Neural cell (in vitro differentiated cells): ENCODE measurements around the gene SOS1.
A peak's percentile ranks its signal among the peaks of the same experiment; 100 is the strongest.

Source experiments
- EP300 ChIP-seq: fragments of 450-650 bp; conservative IDR thresholded peaks from 2 replicates; pipeline ENCODE4 v1.6.1; 2014; ENCODE audit warnings: antibody characterized with exemption, mild to moderate bottlenecking, moderate library complexity; ENCODE audit not compliant: poor library complexity, severe bottlenecking
- EZH2 ChIP-seq: fragments of 200-600, 300-800 bp; shearing (Covaris generic), sonication (generic); IDR thresholded peaks from 2 replicates; pipeline ENCODE4 v1.6.1; 2014; ENCODE audit warnings: antibody characterized with exemption, low read length, borderline replicate concordance, mild to moderate bottlenecking; ENCODE audit not compliant: insufficient read depth, poor library complexity, severe bottlenecking
- MXI1 ChIP-seq: fragments of 450-650 bp; conservative IDR thresholded peaks from 2 replicates; pipeline ENCODE4 v1.6.1; 2014; ENCODE audit warnings: antibody characterized with exemption, mild to moderate bottlenecking; ENCODE audit not compliant: poor library complexity, severe bottlenecking
- POLR2AphosphoS5 ChIP-seq: IDR thresholded peaks from 2 replicates; pipeline ENCODE4 v1.6.1; 2012
- RAD21 ChIP-seq: fragments of 450-650 bp; conservative IDR thresholded peaks from 2 replicates; pipeline ENCODE4 v1.6.1; 2014; ENCODE audit warnings: antibody characterized with exemption, mild to moderate bottlenecking, moderate library complexity
- SMC3 ChIP-seq: fragments of 450-650 bp; conservative IDR thresholded peaks from 2 replicates; pipeline ENCODE4 v1.6.1; 2014; ENCODE audit warnings: antibody characterized with exemption, mild to moderate bottlenecking, moderate library complexity; ENCODE audit not compliant: poor library complexity
- TAF1 ChIP-seq: IDR thresholded peaks from 2 replicates; pipeline ENCODE4 v1.6.1; 2012; ENCODE audit warnings: low read depth
- TF ChIP-seq, protein P1 (sequence below): fragments of 450-650 bp; IDR thresholded peaks from 2 replicates; pipeline ENCODE4 v1.5.1; 2014; ENCODE audit warnings: antibody characterized with exemption, mild to moderate bottlenecking, moderate library complexity; ENCODE audit not compliant: poor library complexity, severe bottlenecking
- TF ChIP-seq, protein P2 (sequence below): IDR thresholded peaks from 2 replicates; pipeline ENCODE4 v1.6.1; 2012; ENCODE audit warnings: borderline replicate concordance

DNA sequence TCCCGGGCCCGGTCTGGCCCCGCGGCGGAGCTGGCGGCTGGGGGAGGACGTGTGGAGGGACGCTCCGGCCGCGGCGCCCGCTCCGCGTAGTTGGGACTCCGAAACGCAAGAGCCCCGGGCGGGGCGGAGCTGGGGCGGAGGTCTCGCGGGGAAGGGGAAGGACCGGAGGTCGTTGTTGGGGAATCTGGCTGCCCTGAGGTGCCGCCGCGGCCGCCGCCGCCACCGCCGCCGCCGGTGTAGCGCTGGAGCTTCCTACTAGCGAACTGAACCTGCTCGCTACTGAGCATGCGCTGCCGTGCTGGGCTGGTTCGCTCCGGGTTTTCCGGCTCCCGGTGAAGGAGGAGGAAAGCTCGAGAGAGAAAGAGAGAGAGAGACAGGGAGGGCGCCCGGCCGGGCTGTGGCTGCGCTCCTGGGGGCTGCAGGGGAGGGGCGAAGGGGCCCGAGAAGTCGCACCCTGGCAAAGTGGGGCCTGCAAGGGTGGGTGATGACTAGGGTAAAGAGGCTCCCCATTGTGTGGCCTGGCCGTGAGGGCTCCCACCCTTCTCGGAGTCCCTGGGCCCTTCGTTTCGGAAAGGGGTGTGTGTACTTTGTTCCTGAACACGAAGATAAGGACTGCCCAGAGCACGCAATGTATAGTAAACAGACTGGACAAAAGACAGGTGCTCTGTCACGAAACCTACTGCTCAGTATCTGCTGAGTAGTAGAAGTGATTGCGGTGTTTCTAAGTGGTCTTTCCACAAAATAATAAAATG lies at the start of gene SOS1:
- TF ChIP-seq SMC3 (no peak), POLR2AphosphoS5 (peak; percentile 90), TAF1 (peak; percentile 99), EP300 (peak; percentile 63), EZH2 (no peak), RAD21 (peak; percentile 18), MXI1 (peak; percentile 38)
- TF ChIP-seq, protein P1, sequence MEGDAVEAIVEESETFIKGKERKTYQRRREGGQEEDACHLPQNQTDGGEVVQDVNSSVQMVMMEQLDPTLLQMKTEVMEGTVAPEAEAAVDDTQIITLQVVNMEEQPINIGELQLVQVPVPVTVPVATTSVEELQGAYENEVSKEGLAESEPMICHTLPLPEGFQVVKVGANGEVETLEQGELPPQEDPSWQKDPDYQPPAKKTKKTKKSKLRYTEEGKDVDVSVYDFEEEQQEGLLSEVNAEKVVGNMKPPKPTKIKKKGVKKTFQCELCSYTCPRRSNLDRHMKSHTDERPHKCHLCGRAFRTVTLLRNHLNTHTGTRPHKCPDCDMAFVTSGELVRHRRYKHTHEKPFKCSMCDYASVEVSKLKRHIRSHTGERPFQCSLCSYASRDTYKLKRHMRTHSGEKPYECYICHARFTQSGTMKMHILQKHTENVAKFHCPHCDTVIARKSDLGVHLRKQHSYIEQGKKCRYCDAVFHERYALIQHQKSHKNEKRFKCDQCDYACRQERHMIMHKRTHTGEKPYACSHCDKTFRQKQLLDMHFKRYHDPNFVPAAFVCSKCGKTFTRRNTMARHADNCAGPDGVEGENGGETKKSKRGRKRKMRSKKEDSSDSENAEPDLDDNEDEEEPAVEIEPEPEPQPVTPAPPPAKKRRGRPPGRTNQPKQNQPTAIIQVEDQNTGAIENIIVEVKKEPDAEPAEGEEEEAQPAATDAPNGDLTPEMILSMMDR, result no peak
- TF ChIP-seq, protein P2, sequence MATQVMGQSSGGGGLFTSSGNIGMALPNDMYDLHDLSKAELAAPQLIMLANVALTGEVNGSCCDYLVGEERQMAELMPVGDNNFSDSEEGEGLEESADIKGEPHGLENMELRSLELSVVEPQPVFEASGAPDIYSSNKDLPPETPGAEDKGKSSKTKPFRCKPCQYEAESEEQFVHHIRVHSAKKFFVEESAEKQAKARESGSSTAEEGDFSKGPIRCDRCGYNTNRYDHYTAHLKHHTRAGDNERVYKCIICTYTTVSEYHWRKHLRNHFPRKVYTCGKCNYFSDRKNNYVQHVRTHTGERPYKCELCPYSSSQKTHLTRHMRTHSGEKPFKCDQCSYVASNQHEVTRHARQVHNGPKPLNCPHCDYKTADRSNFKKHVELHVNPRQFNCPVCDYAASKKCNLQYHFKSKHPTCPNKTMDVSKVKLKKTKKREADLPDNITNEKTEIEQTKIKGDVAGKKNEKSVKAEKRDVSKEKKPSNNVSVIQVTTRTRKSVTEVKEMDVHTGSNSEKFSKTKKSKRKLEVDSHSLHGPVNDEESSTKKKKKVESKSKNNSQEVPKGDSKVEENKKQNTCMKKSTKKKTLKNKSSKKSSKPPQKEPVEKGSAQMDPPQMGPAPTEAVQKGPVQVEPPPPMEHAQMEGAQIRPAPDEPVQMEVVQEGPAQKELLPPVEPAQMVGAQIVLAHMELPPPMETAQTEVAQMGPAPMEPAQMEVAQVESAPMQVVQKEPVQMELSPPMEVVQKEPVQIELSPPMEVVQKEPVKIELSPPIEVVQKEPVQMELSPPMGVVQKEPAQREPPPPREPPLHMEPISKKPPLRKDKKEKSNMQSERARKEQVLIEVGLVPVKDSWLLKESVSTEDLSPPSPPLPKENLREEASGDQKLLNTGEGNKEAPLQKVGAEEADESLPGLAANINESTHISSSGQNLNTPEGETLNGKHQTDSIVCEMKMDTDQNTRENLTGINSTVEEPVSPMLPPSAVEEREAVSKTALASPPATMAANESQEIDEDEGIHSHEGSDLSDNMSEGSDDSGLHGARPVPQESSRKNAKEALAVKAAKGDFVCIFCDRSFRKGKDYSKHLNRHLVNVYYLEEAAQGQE, result peak; percentile 87
